Suppressor macrophage treated with lipopolysaccharide for 1 hour (primary cell): Measurements from ENCODE around the gene TGFBR3L.
A peak's percentile ranks its signal among the peaks of the same experiment; 100 is the strongest.

Experiments
- DNase-seq, 3 donors: peaks; one replicate each; pipeline ENCODE4 v3.0.0-alpha.2; 2020 to 2022

TGFBR3L gene

DNA sequence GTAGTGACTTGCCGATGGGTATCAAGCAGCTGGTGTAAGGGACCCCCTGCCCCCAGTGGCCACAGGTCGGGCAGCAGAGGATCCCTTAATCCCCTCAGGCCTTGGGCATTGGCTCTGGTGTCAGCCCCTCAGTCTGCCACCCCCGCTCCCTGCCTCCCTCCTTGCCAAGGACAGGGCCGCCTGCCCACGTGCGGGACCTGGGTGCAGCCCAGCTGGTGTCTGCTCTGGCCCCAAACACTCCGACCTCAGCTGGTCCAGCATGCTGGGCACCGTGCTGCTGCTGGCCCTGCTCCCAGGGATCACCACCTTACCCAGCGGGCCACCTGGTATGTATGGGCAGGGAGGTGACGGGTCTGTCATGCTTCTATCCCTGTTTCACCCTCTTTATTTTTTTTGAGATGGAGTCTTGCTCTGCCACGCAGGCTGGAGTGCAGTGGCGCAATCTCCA is at the start of gene TGFBR3L:
TSS of gene TGFBR3L (plus strand) at position 233 of the 448 bp plus-strand sequence.
- no peak for DNase-seq

DNA sequence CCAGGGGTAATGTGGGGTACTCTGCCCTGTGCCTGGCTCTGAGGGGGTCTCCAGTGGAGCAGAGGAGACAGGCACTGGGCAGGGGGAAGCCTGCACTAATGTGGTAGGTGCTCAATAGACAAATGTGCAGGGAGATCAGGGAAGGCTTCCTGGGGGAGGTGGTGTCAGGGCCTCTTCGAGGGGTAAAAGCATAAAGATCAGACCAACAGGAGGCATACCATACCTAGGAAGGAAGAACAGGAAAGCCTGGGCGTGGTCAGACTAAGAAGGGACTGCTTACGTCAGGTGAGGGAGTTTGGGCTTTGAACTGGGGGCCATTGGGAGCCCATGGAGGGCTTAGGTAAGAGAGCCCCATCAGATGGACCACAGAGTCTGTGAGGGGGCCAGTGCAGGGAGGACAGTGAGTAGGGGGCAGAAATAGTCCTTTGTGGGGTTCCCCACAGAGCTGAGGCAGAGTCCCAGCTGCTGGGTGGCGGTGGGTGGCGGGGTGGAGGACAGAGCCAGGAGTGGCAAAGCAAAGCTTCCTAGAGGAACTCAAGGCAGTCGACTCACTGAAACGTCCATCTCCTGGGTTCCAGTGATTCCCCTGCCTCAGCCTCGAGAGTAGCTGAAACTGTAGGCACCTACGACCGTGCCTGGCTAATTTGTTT is 49.2 kb upstream of the TGFBR3L start:
- no peak for DNase-seq

DNA sequence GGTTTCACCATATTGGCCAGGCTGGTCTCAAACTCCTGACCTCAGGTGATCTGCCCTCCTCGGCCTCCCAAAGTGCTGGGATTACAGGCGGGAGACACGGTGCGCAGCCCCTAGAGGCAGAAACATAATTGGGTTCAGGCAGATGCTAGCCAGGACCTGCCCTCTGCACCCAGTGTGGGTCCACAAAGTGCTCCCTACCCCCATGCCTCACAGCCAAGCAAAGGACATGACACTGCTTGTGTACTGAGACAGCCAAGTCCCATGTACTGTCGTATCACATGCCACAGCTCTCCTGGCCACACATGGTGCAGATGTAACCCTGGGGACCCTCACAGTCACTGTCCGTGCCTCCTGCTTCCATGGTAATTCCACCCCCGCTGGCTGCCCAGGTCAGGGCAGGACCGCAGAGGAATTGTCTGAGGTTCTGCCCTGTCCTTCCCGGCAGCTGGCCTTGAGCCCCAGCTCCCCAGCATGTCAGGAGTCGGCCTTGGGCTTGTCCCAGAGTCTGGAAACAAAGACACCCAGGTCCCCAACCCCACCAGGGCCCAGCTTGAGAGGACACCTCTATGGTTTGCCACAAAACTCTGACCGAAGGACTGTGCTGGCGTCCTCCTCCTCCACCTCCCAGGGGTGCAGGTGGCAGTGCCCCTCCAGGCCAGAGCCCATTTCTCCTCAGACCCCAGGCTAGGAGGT is 48.1 kb upstream of the TGFBR3L start:
- no peak for DNase-seq

DNA sequence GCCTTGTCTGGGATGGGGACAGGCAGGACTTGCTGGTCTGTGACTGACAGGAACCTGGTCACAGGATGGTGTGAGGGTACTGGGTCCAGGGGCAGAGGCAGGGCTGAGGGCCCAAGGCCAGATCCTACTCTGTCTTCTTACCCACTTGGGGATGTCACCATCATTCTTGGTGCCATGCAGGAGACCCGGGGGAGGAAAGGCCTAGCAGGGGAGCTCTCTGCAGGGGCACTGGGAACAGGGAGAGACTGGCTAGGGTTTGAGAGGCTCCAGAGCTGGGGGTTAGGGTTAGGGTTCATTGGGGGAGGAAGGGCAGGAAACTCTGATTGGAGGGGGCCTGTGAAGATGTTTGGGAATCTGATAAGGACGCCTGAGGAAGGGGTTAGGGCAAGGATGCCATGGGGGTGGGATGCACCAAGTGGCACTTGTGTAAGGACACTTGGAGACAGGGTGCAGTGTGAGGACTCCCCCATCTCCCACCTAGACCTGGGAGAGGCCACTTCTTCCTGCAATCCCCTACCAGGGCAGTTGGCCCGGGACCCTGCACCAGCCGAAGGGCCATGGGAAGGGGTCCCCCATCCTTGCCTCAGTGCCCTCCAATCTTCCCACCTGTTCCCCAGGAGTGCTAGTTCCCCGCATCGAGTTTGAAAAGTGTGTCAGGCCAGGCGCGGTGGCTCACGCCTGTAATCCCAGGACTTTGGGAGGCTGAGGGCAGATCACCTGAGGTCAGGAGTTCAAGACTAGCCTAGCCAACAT is 47.4 kb upstream of the TGFBR3L start:
- DNase-seq, result no peak

DNA sequence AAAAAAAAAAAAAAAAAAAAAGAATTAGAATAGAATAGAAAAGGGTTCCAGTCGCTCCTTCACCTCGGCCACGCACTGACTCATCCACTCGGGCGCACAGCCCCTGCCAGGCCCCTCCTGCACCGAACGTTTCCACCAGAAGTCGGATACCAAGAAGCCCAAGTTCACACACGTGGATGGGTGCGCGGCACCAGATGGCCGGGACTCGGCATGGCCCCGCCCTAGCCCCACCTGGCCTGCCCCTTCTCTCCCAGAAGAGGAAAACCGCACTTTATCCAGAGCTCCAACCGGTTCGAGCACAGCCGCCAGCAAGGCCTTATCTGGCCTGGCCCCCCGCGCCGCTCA is 46.3 kb upstream of the TGFBR3L start:
- peak in 1 of 3 donors; percentile 19 for DNase-seq

DNA sequence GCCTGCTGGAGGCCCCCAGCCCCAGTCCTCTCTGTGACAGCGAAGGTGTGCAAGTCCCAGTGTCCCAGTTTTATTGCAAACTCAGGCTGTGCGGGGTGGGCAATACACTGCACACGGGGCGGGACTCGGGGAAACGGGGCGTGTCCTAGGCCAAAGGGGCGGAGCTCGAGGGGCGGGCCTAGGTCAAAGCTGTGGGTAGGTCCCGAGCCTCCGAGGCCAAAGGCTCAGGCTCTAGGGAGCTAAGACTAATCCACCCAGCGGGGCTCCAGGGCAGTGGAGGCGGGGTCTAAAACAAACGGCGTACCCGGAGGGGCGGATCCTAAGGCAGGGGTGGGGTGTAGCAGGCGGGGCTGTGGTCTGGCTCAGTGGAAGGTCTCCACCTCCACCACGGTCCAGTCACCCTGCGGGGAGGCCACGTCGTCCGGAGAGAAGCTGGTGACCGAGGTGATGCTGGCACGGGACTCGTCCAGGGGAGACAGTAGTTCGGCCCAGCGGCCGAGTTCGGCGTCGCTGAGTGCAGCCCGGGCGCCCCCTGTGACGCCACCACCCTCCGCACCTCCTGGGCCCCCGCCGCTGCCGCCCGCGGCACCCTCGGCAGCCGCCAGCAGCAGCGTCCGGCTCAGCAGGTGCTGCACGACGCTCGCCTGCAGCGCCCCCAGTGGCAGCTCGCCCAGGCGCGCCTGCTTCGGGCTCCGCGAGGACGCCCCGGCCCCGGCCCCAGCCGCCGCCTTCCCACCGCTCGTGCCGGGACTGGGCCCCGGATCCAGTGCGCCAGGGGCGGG is 45.8 kb upstream of the TGFBR3L start:
- peak; percentile 75 to 89 (median 77) for DNase-seq

DNA sequence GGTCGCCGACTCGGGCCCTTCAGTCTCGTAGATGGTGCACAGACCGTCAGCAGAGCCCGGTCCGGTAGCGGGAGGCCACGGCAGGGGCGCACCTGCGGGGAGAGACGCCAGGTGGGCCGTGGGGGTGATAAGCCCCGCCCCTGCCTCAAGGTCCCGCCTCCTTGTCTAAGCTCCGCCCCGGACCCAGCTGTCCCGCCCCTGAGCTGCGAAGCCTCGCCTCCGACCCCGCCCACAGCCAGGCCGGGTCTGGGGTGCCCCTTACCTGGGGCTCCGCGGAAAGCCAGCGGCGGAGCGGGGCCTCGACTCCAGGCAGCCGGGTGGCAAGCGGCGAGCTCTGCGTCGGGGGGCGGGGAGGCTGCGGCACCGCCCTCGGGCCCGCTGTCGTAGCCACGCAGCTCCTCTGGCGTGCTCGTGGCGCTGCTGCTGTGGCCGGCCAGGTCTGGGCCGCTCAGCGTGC is 45.1 kb upstream of the TGFBR3L start:
- peak; percentile 33 to 72 (median 43) for DNase-seq

DNA sequence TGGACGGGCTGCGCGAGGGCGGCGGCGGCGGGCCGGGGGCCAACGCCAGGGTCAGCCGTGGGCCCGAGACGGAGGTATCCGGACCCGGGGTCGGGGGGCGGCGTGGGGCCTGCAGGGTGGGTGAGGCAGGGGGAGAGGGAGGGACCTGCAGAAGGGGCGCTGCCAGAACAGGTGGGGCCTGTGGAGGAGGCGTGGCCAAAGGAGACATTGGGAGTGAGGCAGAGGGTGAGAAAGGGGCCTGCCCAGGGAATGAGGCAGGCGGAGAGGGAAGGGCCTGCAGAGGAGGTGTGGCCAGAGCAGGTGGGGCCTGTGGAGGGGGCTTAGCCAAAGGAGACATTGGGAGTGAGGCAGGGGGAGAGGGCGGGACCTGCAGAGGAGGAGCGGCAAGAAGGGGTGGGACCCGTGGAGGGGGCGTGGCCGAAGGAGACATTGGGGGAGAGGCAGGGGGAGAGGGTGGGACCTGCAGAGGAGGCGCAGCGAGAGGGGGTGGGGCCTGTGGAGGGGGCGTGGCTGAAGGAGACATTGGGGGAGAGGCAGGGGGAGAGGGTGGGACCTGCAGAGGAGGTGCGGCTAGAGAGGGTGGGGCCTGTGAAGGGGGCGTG is 44.6 kb upstream of the TGFBR3L start:
- peak in 1 of 3 donors; percentile 45 for DNase-seq

DNA sequence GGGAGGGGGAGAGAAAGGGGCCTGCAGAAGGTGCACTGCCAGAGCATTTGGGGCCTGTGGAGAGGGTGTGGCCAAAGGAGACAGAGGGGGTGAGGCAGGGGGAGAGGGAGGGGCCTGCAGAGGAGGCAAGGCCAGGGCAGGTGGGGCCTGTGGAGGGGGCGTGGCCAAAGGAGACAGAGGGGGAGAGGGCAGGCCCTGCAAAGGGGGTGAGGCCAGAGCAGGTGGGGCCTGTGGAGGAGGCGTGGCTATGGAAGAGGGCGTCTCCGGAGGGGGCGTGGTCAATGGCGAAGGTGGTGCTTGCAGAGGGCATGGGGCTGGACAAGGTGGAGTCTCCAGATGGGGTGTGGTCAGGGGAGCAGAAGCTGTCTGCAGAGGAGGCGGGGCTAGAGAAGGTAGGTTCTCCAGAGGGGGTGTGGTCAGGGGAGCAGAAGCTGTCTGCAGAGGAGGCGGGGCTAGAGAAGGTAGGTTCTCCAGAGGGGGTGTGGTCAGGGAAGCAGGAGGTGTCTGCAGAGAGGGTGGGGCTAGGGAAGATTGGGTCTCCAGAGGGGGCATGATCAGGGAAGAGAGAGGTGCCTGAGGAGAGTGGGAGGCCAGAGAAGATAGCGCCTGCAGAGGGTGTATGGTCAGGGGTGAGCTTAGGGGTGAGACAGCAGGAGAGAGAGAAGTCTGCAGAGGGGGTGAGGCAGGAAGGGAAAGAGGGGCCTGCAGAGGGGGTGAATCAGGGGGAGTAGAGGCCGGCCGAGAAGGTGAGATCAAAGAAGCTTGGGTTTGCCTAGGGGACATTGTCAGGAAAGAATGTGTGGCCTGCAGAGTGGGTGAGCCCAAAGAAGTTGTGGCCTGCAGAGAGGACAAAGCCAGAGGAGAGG is 43.8 kb upstream of the TGFBR3L start:
- DNase-seq, result peak; percentile 42 to 63 (median 50)

DNA sequence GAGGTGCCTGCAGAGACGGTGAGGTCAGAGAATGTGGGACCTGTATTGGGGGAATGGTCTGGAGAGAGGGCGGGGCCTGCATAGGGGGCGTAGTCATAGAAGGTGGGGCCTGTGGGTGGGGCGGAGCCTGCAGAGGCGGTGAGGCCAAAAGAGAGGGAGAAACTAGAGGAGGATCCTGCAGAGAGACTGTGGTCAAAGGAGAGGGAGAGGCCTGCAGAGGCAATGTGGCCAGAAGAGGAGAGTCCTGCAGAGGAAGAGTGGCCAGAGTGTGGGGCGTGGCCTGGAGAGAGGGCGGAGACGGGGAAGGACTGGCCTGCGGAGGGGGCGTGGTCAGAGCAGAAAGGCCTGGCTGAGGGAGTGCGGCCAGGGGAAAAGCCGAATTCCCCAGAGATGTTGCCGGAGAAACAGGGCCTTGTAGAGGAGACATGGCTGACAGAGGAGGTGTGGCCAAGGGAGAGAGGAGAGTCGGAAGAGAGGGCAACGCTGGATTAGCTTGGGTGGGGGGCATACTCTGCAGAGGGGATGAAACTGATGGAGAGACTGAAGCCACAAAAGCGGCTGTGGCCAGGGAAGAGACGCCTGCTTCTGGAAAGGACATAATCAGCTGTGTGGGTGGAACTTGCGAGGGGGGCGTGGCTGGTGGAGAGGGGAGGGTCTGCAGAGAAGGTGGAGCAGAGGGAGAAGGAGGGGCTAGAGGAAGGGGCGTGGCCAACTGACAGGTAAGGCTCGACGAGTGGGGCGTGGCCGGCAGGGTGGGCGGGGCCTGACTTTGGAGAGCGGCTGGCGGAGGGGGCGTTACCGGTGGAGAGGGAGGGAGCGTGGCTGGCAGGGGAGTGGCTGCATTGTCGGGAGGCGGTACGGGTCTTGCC is 43.0 kb upstream of the TGFBR3L start:
- peak; percentile 87 to 93 (median 89) for DNase-seq

DNA sequence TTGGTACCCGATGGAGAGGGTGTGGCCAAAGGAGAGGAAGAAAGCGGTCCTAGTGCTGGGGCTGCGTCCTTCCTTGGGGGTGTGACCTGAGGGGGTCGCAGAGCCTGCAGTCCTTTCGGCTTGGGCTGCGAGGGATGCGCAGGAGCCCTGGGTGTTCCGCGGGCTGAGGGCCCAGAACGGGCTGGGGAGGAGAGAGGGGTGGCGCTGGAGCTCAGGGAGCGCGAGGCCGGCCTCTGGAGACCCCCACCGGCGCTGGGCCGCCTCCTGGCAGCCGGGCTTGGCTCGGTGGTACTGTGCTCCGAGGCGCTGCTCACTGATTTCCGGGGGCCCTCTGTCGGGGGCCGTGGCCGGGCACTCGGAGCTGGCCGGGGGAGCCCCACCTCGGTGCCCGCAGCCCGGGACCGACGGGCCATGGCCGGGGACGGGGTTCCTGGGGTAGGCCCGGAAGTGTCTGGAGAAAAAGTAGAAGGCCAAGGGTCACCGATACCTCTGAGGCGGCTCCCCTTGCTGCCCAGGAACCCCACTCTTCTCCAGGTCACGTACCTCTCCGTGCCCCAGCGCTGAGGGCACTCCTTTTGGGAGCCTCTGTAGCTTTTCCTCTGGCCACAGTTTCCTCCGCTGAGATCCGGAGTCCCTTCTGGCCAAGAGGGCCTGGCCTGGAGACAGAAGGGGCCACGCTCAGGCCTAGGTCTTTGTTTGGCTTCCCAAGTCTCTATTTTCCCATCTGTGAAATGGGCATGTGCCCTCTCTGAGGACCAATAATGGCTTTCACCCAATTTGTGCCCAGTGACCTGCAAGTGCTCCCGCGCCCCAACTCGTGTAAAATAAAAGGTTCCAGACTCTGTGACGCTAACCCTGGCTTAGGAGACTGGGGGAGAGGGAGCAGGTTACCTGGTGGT is 42.1 kb upstream of the TGFBR3L start:
- no peak for DNase-seq

DNA sequence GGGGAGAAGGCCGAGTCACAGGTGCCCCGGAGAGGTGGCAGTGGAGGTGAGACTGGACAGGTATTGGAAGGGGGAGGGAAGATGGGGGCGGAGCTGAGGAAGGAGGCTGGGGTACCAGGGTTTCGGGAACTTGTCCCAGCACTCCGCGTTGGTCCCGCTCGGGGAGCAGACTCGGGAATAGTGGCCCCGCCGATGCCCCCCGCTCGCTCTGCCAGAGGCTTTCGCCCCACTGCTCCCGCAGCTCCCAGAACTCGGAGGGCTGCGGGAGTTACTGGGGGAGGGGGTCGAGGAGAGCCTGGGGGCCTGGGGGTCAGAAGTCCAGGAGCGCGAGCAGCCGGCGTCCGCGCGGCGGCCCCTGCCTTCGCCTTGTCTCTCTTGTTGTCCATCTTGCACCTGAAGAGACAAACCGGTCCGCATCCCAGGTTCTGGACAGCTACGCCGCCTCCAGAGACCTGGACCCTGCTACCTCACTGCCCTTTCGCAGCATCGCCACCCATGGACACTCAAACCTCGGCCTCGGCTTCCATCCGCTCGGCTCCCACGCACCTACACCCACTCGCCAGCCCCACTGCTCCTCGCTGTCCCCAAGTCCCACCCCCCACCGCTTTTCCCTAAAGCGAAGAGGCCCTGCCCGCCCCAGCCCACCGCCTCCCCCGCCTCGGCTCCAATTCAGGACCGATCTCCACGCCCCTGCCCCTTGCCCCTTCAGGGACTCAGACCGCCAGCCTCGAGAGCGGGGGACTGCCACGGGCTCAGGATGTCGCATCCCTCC is 41.1 kb upstream of the TGFBR3L start:
- DNase-seq, result no peak

DNA sequence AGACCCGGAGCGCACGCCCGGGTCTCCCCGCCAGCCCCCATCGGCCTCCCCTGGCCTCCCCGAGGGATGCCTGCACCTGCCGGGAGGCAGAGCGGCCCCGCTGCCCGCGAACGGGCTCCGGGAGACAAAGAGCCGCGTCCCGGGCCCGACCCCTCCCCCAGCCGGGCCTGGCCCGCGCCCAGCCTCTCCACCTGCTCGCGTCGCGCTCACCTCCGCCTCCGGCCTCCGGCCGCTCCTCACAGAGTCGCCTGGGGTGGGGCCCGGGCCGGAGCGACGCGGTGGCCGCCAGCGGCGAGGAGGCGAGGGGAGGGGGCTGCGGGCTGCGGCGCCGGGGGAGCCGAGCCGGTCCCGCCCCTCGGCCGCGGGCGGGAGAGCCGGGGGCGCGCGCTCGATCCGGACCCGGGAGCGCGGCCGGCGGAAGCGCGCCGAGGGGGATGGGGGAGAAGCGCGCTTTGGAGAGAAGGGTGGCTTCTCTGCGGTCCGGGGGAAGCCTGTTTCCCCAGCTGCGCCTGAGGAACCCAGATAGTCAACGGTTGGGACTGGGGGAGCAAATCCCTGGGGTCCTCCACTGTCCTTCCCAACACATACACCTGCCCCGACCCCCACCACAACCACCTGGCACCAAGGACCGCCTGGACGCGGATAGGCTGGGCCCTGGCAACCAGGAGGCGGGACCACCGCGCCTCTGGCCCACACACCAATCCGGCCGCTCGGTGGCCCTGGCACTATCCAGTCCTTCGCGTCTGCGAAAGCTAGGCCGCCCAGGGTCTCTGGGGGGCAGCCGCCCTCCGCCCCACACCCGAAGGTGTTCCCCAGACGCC is 40.3 kb upstream of the TGFBR3L start, which contains the start of gene PRR36:
TSS of gene PRR36 (minus strand) at position 315 of the 821 bp plus-strand sequence. CDS start 701 bp downstream, outside the sequence.
- DNase-seq, result no peak

DNA sequence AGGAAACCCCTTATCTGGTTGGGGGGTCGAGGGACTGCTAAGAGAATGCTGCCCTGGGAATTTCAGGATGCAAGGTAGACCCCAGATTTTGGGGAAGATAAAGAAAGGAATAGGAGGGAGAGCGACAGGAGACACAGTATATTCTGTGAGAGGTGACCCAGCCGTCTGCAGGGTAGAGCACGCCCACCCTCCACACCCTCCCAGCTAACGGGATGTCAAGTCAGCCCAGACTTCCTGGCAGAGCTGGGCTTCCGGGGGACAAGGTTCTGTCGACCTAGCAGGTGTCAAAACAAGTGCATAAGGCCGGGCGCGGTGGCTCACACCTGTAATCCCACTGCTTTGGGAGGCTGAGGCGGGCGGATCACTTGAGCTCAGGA is 39.7 kb upstream of the TGFBR3L start:
- no peak for DNase-seq

DNA sequence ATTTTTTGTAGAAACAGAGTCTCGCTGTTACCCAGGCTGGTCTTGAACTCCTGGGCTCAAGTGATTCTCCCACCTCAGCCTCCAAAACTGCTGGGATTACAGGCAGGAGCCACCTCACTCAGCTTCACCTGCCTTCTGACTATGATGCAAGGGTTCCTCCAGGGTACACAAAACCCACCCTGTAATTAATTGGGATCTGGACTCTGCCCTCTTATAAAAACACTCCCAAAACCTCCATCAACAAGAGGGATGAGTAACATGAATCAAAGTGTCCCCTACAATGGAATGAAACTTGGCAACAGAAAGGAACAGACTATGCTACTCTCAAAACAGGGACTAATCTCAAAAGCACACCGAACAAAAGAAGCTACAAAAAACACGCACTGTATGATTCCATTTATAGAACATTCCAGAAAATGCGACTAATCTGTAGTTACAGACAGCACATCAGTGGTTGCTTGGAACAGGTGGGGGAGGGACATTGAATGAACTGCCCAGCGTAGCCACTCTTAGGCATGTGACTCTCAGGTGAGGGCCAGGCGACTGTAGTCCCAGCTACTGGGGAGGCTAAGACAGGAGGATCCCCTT is 37.3 kb upstream of the TGFBR3L start:
- no peak for DNase-seq

DNA sequence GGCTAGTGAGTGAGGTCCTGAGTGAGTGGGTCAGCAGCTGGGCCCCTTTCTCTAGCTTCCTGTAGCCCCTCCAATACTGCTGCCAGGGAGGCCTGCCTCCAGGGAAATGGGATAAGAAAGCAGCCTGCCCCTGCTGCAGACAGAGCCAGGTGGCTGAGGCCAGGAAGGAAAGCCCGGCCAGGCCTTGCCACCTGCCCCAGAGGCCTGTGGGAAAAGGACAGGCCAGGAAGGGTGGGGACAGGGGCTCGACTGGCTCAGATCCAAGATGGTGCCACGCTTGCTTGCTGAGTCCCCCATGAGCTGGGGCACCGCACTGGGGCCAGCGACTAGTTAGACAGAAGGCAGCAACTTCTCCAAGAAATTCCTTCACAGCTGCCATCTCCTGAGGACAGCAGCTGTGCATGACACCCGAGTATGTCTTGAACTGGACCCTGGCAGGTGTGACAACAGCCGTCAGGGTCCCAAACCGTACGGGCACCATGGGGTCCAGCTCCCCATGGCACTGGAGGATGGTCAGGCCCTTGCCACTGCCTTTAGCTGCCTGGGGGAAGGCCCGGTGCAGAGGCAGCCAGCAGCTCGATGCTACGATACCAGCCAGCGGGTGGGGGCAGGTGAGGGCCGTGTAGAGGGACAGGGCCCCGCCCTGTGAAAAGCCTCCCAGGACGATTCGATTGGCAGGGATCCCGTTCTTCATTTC is 35.4 kb upstream of the TGFBR3L start:
- DNase-seq, result no peak

DNA sequence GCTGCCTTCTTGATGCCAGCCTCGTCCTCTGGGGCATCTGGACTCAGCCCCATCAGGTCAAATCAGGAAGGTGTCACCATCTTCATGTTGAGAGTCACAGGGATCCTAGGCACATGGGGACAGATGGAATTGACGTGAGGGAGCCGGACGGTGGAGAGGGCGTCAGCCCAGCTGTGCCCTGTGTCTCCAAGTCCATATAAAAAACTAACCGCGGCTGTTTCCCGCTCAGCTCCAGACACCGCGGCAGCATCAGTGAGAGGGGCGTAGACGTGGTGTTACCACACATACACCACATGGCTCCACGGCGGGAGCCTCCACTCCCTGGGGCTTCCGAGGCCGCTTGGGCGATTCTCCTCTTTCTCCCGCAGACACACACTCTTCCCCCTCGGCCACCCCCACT is 34.8 kb upstream of the TGFBR3L start:
- no peak for DNase-seq
